T-helper 2 cell treated with Interferon-gamma antibody and Interleukin-4, amounts not matched to agents 100 ng/mL and 5 ng/mL, for 36 hours (primary cell): ENCODE data around the gene CASQ1. TPM values are rescaled to one million over a fixed set of nuclear protein-coding genes. Genes with fewer than 3 reads are reported as not detected.

ENCODE experiments used
- intact Hi-C: fragments of 100-400 bp; cut with micrococcal nuclease; formaldehyde crosslinking; loops from one replicate; pipeline ENCODE4 v1.15.1; 2023
- total RNA-seq: library from RNA; stranded (reverse); gene quantifications from 2 replicates; pipeline ENCODE4 v1.2.3, GENCODE V29; 2022

Gene CASQ1
- total RNA-seq, 1 donor from 2014 or later, result 0.11 TPM

GRCh38 chr1:160222546-160222945 is 32.2 kb downstream of the CASQ1 start:
- intact Hi-C loops, result no loop called here

- intact Hi-C loops, result no loop called here
These were observed 34.2 kb downstream of the CASQ1 start for GRCh38 chr1:160224606-160225005.

GRCh38 chr1:160225345-160225744 is 35.0 kb downstream of the CASQ1 start:
- intact Hi-C loops, result no loop called here

- intact Hi-C loops, result no loop called here
These were observed 36.2 kb downstream of the CASQ1 start for GRCh38 chr1:160226623-160227022.

- intact Hi-C loops, result no loop called here
These were observed 36.7 kb downstream of the CASQ1 start for GRCh38 chr1:160227034-160227433.

GRCh38 chr1:160227561-160227960 is 37.2 kb downstream of the CASQ1 start:
- intact Hi-C loops, result no loop called here

GRCh38 chr1:160228431-160228830 is 38.1 kb downstream of the CASQ1 start:
- intact Hi-C loops, result no loop called here

- intact Hi-C loops, result no loop called here
These were observed 42.5 kb downstream of the CASQ1 start for GRCh38 chr1:160232911-160233310.

- intact Hi-C loops, result no loop called here
These were observed 46.4 kb downstream of the CASQ1 start for GRCh38 chr1:160236806-160237205.

GRCh38 chr1:160237558-160237957 is 47.2 kb downstream of the CASQ1 start:
- intact Hi-C loops, result no loop called here

GRCh38 chr1:160238408-160238807 is 48.0 kb downstream of the CASQ1 start:
- intact Hi-C loops, result no loop called here

GRCh38 chr1:160239582-160240299 is 49.4 kb downstream of the CASQ1 start:
- intact Hi-C loops, result no loop called here

- intact Hi-C loops, result no loop called here
These were observed 53.4 kb downstream of the CASQ1 start for GRCh38 chr1:160243767-160244166.

- intact Hi-C loops, result no loop called here
These were observed 53.8 kb downstream of the CASQ1 start for GRCh38 chr1:160244209-160244608.

GRCh38 chr1:160245434-160245833 is 55.1 kb downstream of the CASQ1 start:
- intact Hi-C loops, result no loop called here

- intact Hi-C loops, result no loop called here
These were observed 56.7 kb downstream of the CASQ1 start for GRCh38 chr1:160247053-160247452.

- intact Hi-C loops, result no loop called here
These were observed 60.6 kb downstream of the CASQ1 start for GRCh38 chr1:160251011-160251410.

Other genes starting within 250 kb of the CASQ1 start
- 0.09 TPM in 1 of 2 replicates, not detected in the other for gene IGSF9, start 245.0 kb upstream of the CASQ1 start, total RNA-seq
- not detected in 2 replicates for gene SLAMF9, start 236.3 kb upstream of the CASQ1 start, total RNA-seq
- gene PIGM, start 158.6 kb upstream of the CASQ1 start, total RNA-seq, result 7.5 and 7.7 TPM in 2 replicates
- not detected in 2 replicates for gene KCNJ10, start 120.4 kb upstream of the CASQ1 start, total RNA-seq
- gene KCNJ9, start 109.0 kb upstream of the CASQ1 start, total RNA-seq, result not detected in 2 replicates
- 37.2 and 39.4 TPM in 2 replicates for gene IGSF8, start 92.0 kb upstream of the CASQ1 start, total RNA-seq
- gene ATP1A2, start 74.8 kb upstream of the CASQ1 start, total RNA-seq, result not detected in 2 replicates
- not detected in 2 replicates for gene ATP1A4, start 39.0 kb upstream of the CASQ1 start, total RNA-seq
- gene PEA15, start 14.8 kb downstream of the CASQ1 start, total RNA-seq, result 36.6 and 40.9 TPM in 2 replicates
- 98.3 and 105 TPM in 2 replicates for gene DCAF8, start 72.0 kb downstream of the CASQ1 start, total RNA-seq
- gene PEX19, start 94.6 kb downstream of the CASQ1 start, total RNA-seq, result 43.9 and 46.4 TPM in 2 replicates
- 141 and 152 TPM in 2 replicates for gene COPA, start 152.7 kb downstream of the CASQ1 start, total RNA-seq
- 72.9 and 76.8 TPM in 2 replicates for gene NCSTN, start 152.8 kb downstream of the CASQ1 start, total RNA-seq
- gene NHLH1, start 176.5 kb downstream of the CASQ1 start, total RNA-seq, result 0.52 and 0.68 TPM in 2 replicates
- not detected in 2 replicates for gene VANGL2, start 210.0 kb downstream of the CASQ1 start, total RNA-seq